Middle frontal gyrus (tissue), 1 donor: ENCODE measurements around the gene PITX2.

Experiments
- DNase-seq: peaks from one replicate; pipeline ENCODE4 v3.0.0-alpha.2; 2015; ENCODE audit warnings: low spot score; ENCODE audit errors: extremely low spot score

The PITX2 gene

GRCh38 chr4:110624904-110625494 is 2.1 kb upstream of the PITX2 start:
- no peak for DNase-seq

GRCh38 chr4:110624398-110624780 is 1.5 kb upstream of the PITX2 start:
- no peak for DNase-seq

- DNase-seq = no peak
These were observed 981 bp upstream of the PITX2 start for GRCh38 chr4:110623718-110624397.

- DNase-seq = no peak
These were observed 782 bp downstream of the PITX2 start for GRCh38 chr4:110621839-110622751.

- DNase-seq = no peak
These were observed 1.5 kb downstream of the PITX2 start for GRCh38 chr4:110621328-110621812.

GRCh38 chr4:110620691-110621327 is 2.1 kb downstream of the PITX2 start:
- DNase-seq = no peak

GRCh38 chr4:110620322-110620690 is 2.6 kb downstream of the PITX2 start:
- no peak for DNase-seq

GRCh38 chr4:110619463-110620247 is 3.2 kb downstream of the PITX2 start:
- DNase-seq = no peak

GRCh38 chr4:110618581-110619462 is 4.1 kb downstream of the PITX2 start:
- DNase-seq = no peak

GRCh38 chr4:110617646-110618580 is 5.0 kb downstream of the PITX2 start:
- no peak for DNase-seq

GRCh38 chr4:110617075-110617640 is 5.7 kb downstream of the PITX2 start:
- DNase-seq = no peak

- no peak for DNase-seq
These were observed 6.4 kb downstream of the PITX2 start for GRCh38 chr4:110616238-110617074.

- no peak for DNase-seq
These were observed 7.3 kb downstream of the PITX2 start for GRCh38 chr4:110615353-110616237.

GRCh38 chr4:110614976-110615352 is 7.9 kb downstream of the PITX2 start:
- DNase-seq = no peak

GRCh38 chr4:110614173-110614963 is 8.5 kb downstream of the PITX2 start:
- no peak for DNase-seq

- DNase-seq = no peak
These were observed 9.1 kb downstream of the PITX2 start for GRCh38 chr4:110613745-110614144.
